ENCODE results near the gene SIK3. TPM values are rescaled to one million over a fixed set of nuclear protein-coding genes. Genes with fewer than 3 reads are reported as not detected.

The SIK3 gene
- total RNA-seq, 1 experiment from 2014 or later: 33.3 TPM

DNA sequence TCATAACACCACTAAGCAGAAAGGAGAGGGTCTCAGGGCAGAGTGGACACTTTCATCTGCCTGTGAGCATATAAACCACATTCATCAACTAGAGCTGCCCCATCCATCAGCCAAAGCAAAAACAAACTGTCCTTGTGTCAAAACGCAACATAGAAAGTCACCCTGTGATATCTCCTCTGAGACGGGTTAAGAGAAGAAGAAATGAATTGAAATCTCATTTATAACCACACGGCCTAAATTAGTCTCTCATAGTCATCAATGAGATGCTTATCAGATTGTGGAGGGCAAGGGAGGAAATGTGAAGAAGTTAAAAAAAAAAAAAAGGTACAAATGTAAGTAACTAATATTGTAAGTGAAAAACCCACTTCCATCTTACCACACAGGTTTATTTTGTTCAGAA lies 75.7 kb downstream of the SIK3 start:
- no TSS peak for BruUV-seq (replicated peaks)
- Mint-ChIP-seq H3K4me1 (ENCODE audit: insufficient read depth, unreplicated experiment) (peaks cover 12% of the 10 kb centered on the region), H3K9me3 (ENCODE audit: unreplicated experiment) (no peaks in the 10 kb centered on the region), H3K27ac (ENCODE audit: low read depth, unreplicated experiment) (no peak overlapping the region), H3K4me3 (ENCODE audit: unreplicated experiment) (no peak overlapping the region), H3K36me3 (ENCODE audit: insufficient read depth, unreplicated experiment) (no peaks in the 10 kb centered on the region), H3K27me3 (ENCODE audit: insufficient read depth, unreplicated experiment) (no peaks in the 10 kb centered on the region)
- TF ChIP-seq, protein P1, sequence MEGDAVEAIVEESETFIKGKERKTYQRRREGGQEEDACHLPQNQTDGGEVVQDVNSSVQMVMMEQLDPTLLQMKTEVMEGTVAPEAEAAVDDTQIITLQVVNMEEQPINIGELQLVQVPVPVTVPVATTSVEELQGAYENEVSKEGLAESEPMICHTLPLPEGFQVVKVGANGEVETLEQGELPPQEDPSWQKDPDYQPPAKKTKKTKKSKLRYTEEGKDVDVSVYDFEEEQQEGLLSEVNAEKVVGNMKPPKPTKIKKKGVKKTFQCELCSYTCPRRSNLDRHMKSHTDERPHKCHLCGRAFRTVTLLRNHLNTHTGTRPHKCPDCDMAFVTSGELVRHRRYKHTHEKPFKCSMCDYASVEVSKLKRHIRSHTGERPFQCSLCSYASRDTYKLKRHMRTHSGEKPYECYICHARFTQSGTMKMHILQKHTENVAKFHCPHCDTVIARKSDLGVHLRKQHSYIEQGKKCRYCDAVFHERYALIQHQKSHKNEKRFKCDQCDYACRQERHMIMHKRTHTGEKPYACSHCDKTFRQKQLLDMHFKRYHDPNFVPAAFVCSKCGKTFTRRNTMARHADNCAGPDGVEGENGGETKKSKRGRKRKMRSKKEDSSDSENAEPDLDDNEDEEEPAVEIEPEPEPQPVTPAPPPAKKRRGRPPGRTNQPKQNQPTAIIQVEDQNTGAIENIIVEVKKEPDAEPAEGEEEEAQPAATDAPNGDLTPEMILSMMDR (IDR thresholded peaks at IDR 0.05; ENCODE audit: unreplicated experiment): no peak
- no peak for DNase-seq (ENCODE audit: unreplicated experiment)
- POLR2A ChIA-PET: no interaction called here
- intact Hi-C loops (cut with micrococcal nuclease): no loop called here
- CTCF ChIA-PET: interaction anchor here (0.5 kb wide), 1 partner anchor 11 kb away, joined by 3 read pairs; no protein-coding TSS in a partner anchor

DNA sequence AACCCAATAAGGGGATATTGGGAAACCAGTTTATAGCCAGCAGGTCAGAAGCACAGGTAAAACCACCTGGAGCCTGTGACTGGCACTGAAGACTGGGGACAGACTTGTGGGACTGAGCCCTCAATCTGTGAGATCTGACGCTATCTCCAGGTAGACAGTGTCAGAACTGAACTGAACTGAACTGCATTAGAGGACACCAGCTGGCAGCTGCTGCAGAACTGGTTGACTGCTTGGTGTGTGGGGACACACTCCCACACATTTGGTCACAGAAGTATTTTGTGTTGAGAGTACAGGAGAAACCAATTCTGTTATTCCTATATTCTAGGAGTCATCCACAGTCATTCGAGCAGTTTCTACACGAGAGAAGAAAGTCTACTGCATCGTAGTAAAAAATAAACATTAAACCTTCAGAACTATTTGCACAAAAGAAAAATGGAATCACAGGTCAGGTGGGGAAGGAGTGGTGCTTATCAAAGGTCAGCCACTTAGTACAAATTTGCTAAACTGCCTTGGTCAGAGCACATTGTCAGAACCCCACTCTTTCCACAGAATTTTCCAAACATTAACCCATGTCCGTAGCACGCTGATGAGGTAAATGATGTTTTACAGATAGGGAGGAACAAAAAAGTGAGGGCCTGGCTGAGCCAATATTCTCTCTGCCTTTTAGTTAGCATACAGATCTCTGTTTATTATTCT lies 77.2 kb downstream of the SIK3 start:
- Mint-ChIP-seq H3K27me3 (ENCODE audit: insufficient read depth, unreplicated experiment) (no peaks in the 10 kb centered on the region), H3K27ac (ENCODE audit: low read depth, unreplicated experiment) (no peak overlapping the region), H3K4me3 (ENCODE audit: unreplicated experiment) (no peak overlapping the region), H3K9me3 (ENCODE audit: unreplicated experiment) (no peaks in the 10 kb centered on the region), H3K4me1 (ENCODE audit: insufficient read depth, unreplicated experiment) (no peaks in the 10 kb centered on the region), H3K36me3 (ENCODE audit: insufficient read depth, unreplicated experiment) (no peaks in the 10 kb centered on the region)
- ChIA-PET POLR2A (interaction anchor here (1.0 to 1.2 kb wide), 2 partner anchors 9 to 24 kb away, joined by 3 to 4 read pairs; no protein-coding TSS in a partner anchor), CTCF (interaction anchor here (1.4 kb wide), 1 partner anchor 13 kb away, joined by 3 read pairs; no protein-coding TSS in a partner anchor)
- intact Hi-C loops (cut with micrococcal nuclease): no loop called here
- TF ChIP-seq, protein P1 (IDR thresholded peaks at IDR 0.05; ENCODE audit: unreplicated experiment): no peak
- no peak for DNase-seq (ENCODE audit: unreplicated experiment)
- BruUV-seq (replicated peaks): no TSS peak

DNA sequence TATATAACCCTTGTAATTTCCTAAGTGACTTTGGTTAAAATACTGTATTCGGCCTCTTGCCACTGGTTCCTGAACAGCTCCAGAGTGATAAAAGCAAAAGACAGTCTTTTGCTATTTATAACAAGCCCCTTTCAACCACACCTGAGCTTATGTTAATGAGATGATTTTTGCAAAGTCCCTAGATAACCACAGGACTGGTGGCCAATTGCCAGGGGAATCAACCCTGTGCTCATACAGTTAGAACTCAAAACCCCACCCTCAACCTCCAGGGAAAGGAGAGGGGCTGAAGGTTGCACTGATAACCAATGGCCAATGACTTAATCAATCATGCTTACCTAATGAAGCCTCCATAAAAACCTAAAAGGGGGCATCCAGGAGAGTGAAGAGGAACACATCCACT lies 77.9 kb downstream of the SIK3 start:
- no TSS peak for BruUV-seq (replicated peaks)
- TF ChIP-seq, protein P1 (IDR thresholded peaks at IDR 0.05; ENCODE audit: unreplicated experiment): no peak
- no peaks in the 10 kb centered on the region for H3K9me3 Mint-ChIP-seq (ENCODE audit: unreplicated experiment)
- intact Hi-C loops (cut with micrococcal nuclease): no loop called here
- no peak overlapping the region for H3K4me3 Mint-ChIP-seq (ENCODE audit: unreplicated experiment)
- no peaks in the 10 kb centered on the region for H3K27me3 Mint-ChIP-seq (ENCODE audit: insufficient read depth, unreplicated experiment)
- CTCF ChIA-PET: interaction anchor here (0.9 to 1.4 kb wide), 2 partner anchors 9 to 12 kb away, joined by 3 to 4 read pairs; no protein-coding TSS in a partner anchor
- no peak for DNase-seq (ENCODE audit: unreplicated experiment)
- no peaks in the 10 kb centered on the region for H3K4me1 Mint-ChIP-seq (ENCODE audit: insufficient read depth, unreplicated experiment)
- H3K27ac Mint-ChIP-seq (ENCODE audit: low read depth, unreplicated experiment): no peak overlapping the region
- H3K36me3 Mint-ChIP-seq (ENCODE audit: insufficient read depth, unreplicated experiment): no peaks in the 10 kb centered on the region
- POLR2A ChIA-PET: interaction anchor here (1.2 kb wide), 1 partner anchor 9 kb away, joined by 6 read pairs; no protein-coding TSS in a partner anchor

DNA sequence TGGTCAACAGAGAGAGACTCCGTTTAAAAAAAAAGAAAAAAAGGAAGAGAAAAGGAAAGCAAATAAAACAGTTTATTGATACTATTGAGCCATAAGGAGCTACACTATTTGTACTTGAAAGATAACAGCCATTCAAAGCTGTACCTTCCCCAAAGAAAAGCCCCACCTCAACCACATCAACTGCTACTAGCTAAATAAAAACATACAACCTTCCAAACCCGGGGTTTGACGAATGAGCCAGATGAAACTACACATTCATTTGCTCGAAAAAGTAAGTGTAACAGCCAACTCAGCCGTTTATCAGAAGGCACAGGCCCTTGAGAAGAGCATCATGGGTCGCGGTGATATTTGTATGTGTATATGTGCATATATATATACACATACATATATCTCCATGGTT lies 78.4 kb downstream of the SIK3 start:
- Mint-ChIP-seq H3K27ac (ENCODE audit: low read depth, unreplicated experiment) (no peak overlapping the region), H3K4me3 (ENCODE audit: unreplicated experiment) (no peak overlapping the region), H3K27me3 (ENCODE audit: insufficient read depth, unreplicated experiment) (no peaks in the 10 kb centered on the region), H3K36me3 (ENCODE audit: insufficient read depth, unreplicated experiment) (no peaks in the 10 kb centered on the region), H3K4me1 (ENCODE audit: insufficient read depth, unreplicated experiment) (no peaks in the 10 kb centered on the region), H3K9me3 (ENCODE audit: unreplicated experiment) (no peaks in the 10 kb centered on the region)
- CTCF ChIA-PET: interaction anchor here (0.7 to 0.9 kb wide), 2 partner anchors 9 to 40 kb away, joined by 3 to 4 read pairs; no protein-coding TSS in a partner anchor
- no peak for DNase-seq (ENCODE audit: unreplicated experiment)
- intact Hi-C loops (cut with micrococcal nuclease): no loop called here
- BruUV-seq (replicated peaks): no TSS peak
- TF ChIP-seq, protein P1 (IDR thresholded peaks at IDR 0.05; ENCODE audit: unreplicated experiment): no peak
- POLR2A ChIA-PET: interaction anchor here (1.2 kb wide), 1 partner anchor 8 kb away, joined by 6 read pairs; no protein-coding TSS in a partner anchor
